ELR (cell line): ENCODE results near the gene GRAMD2A.
"Not testable (repeated sequence)": the region's sequence is repeated elsewhere in the genome, so short reads cannot be mapped to it uniquely, and the experiment has no call there.

Source experiments
- DNase-seq: peaks from one replicate; pipeline ENCODE4 v3.0.0-alpha.2; 2015; ENCODE audit warnings: low read depth

Gene GRAMD2A

DNA sequence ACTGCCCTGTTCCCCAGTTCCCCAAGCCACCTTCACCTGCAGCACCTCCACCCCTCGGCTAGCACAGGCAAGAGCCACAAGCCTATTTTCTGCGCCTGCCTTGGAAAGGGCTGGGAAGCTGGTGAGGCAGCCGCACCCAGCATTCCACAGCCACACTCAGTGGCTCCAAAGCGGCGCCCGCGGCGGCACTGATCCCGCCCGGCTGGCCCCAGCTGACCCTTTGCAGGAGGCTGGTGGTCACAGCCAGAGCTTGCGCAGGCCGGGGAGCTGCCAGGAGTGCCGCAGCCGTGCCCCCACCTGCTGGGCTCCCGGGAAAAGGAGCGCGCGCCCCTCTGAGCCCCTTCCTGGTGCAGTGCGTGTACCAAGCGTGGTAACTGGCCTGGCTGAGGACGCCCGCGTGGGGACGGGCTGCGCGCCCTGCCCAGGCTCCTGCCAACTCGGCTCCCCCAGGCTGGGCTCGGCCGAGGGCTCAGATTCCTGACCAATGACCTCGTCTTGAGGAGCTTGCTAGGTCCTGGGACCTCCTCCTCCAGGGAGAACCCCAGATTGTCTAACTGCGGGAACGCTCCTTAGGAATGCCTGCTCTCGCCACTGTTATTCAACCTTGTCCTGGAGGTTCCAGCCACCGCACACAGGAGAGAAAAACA lies 13.3 kb downstream of the GRAMD2A start:
- peak; percentile 56 for DNase-seq

DNA sequence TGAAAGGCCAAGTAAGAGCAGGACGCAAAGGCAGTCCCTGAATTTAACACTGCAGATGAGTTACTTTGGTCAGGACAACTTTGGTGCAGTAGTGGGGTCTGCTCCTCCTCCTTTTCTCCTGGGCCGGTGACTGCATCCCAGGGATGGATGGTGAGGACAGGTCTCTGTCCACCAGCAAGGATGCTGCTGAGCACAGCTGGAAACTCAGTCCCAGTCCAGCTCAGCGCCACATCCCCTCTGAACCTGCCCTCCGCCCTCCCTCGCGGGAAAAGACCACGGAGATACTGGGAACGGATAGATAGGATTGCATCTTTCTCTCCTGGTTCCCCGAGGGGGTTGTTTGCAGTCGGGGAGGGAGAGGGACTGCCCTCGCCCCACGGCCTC lies 13.8 kb downstream of the GRAMD2A start:
- no peak for DNase-seq

GRCh38 chr15:72182673-72183072 lies 14.9 kb downstream of the GRAMD2A start:
- DNase-seq, result no peak

DNA sequence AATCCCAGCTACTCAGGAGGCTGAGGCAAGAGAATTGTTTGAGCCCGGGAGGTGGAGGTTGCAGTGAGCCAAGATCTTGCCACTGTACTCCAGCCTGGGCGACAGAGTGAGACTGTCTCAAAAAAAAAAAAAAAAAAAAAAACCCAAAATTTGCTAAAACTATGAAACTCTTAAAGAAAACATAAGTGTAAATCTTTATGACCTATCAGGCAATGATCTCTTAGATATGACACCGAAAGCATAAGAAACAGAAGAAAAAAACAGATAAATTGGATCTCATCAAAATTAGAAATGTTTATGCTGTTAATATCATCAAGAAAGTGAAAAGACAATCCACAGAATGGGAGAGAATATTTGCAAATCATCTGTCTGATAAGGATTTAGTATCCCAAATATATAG lies 15.3 kb downstream of the GRAMD2A start:
- no peak for DNase-seq

- DNase-seq, result no peak
Measured at GRCh38 chr15:72180761-72181324, 16.7 kb downstream of the GRAMD2A start.

DNA sequence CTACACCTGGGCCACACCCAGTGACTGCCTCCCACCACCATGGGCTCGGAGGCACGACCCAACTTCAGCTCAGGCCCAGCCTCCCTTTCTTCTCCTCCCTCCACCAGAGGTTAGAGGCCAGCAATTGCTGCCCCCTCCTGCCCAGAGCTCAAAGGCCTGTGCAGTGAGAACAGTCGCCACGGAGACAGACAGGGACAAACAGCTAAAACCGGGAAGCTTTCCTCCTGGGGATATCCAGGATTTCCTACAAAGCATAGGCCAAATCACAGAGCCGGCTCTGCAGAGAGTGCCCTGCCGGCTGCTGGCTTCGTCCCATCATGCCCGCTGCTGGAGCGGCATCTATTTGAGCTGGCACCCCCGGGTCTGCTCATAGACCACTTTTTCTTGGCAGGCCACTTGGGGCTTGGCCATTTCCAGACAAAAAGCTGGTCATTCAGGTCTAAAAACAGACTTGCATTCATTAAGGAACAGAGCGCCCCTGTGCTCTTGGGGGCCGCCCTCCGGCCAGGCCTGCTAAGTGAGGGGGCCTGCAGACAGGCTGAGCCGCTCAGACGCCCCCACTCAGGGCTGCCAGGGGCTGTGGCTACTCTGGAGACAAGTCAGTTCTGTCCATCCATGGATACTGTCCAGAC lies 17.5 kb downstream of the GRAMD2A start:
- DNase-seq, result no peak

GRCh38 chr15:72178976-72179585 lies 18.5 kb downstream of the GRAMD2A start:
- DNase-seq, result no peak

DNA sequence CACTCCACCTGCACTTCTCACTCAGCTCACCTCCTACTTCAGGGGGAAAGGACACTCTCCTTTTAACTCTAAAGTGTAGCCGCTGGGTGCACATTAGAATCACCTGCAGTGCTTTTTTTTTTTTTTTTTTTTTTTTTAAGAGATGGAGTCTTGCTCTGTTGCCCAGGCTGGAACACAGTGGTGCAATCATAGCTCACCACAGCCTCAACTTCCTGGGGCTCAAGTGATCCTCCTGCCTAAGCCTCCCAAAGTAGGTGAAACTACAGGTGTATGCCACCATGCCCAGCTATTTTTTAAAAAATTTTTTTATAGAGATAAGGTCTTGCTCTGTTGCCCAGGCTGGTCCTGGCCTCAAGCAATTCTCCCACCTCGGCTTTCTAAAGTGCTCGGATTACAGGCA lies 20.8 kb downstream of the GRAMD2A start:
- DNase-seq, result no peak

- DNase-seq, result no peak
Measured at GRCh38 chr15:72176159-72176558, 21.4 kb downstream of the GRAMD2A start.

GRCh38 chr15:72175186-72176044 lies 22.2 kb downstream of the GRAMD2A start:
- DNase-seq, result no peak

GRCh38 chr15:72174551-72175165 lies 22.9 kb downstream of the GRAMD2A start:
- DNase-seq, result no peak

GRCh38 chr15:72173864-72174550 lies 23.6 kb downstream of the GRAMD2A start:
- DNase-seq, result no peak

DNA sequence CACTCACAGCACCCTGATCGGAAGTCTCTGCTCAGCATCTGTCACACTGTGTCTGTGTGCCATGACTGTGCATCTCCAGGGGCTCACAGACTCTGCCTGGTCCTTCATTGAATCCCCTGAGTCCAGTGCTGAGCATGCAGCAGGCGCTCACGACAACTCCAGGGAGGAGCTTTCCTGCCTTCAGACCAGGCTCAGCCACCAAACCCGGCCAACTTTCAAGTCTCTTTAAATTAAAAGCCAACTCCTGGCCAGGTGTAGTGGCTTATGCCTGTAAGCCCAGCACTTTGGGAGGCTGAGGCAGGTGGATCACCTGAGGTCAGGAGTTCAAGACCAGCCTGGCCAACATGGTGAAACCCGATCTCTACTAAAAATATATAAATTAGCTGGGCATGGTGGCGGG lies 24.2 kb downstream of the GRAMD2A start:
- no peak for DNase-seq

DNA sequence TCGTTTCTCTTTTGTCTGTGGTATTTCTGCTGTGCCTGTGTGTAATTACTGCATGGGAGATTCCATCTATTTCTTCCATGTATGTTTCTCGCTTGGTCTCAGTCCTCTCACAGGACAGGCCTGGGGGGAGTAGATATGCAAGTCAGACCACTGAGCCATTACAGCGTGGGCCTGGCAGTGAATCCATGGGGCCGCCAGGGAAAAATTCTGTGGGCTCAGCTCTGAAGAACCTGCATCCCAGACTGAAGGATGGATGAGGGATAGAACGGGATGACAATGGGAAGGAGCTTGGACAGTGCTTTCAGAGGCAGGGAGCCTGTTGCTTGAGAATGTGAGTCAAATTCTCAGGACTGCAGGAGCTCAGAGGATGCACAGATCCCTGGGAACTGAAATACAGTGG lies 24.8 kb downstream of the GRAMD2A start:
- DNase-seq, result no peak

DNA sequence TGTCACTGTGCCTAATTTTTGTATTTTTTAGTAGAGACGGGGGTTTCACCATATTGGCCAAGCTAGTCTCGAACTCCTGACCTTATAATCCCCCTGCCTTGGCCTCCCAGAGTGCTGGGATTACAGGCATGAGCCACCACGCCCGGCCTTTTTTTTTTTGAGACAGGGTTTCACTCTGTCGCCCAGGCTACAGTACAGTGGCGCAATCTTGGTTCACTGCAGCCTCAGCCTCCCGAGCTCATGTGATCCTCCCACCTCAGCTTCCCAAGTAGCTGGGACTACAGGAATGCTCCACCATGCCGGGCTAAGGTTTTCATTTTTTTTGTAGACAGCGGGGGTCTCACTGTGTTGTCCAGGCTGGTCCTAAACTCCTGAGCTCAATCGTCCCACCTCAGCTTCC lies 25.6 kb downstream of the GRAMD2A start:
- DNase-seq, result not testable (repeated sequence)

GRCh38 chr15:72170691-72171090 lies 26.9 kb downstream of the GRAMD2A start:
- no peak for DNase-seq

- no peak for DNase-seq
Measured at GRCh38 chr15:72169921-72170611, 27.5 kb downstream of the GRAMD2A start.

DNA sequence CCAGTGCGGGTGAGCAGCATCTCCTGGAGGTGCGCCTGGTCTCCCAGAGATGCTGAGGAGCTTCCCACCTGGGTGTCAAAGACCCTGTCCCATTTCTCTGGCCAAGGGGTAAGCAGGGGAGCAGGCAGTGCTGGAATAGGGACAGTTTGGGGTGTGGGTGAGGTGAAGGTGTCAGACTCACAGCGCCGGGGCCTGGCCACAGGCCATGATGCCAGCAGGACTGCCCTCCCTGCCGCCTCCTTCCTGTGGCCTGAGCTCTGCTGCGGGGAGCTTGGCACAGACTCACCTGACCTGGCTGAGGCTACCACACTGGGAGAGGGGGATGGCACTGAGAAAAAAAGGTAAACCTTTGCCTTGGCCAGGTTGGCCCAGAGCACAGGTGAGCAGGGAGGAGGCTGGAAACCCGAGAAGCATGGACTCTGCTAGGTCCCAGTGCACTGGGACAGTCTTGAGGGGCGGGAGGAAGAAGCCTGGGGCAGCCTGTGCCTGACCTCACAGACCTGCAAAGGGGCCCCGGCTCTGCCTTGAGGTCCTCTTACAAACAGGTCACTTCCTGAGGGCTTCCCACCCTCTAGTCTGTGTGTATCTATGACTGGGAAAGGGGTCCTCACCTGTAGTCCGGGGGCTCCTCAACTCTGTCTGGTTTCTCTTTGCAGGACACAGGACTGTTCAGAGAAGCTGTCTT lies 28.2 kb downstream of the GRAMD2A start:
- no peak for DNase-seq

GRCh38 chr15:72168808-72169190 lies 28.8 kb downstream of the GRAMD2A start:
- DNase-seq, result no peak

DNA sequence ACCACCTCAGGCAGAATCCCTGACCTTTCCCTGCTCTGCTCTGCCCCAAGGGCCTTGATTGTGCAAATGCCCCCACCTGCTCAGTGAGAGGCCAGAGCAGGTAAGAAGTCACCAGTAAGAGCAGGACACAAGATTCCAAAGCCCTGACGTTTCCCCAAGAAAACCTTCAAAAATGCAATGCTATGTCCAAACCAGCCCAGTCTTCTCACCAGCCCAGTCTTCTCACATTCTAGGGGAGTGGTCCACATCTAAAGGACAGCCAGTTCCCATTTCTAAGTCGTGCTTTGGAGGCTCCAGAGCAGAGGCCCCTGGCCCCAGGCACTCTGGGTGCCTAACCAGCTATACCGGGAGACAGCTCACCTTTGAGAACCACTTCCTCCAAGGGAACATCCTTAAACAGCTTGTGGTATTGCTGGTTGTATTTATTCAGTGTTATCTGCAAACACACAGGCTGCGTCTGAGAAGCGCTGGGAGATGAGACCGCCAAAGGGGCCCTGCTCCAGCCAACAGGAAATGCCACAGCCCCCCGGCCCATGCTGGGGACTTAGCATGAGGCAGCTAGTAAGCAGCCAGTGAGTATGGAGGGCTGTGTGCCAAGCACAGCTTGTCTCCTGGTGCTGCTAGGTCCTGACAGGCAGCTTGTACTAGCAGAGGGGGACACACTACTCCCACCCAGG lies 29.3 kb downstream of the GRAMD2A start:
- peak; percentile 21 for DNase-seq
